Stimulated activated CD8-positive, alpha-beta memory T cell treated with anti-CD3 and anti-CD28 coated beads, Interleukin-2, amount 100 ng/mL, for 48 hours (primary cell): ENCODE measurements around the gene NLRP5.
"Not testable (repeated sequence)": the region's sequence is repeated elsewhere in the genome, so short reads cannot be mapped to it uniquely, and the experiment has no call there.

ENCODE experiments used
- DNase-seq, 2 donors: peaks; one replicate each; pipeline ENCODE4 v3.0.0-alpha.2; 2020; ENCODE audit warnings: low read depth in 2 of 2

Gene NLRP5

GRCh38 chr19:56098731-56099568 lies 112.4 kb downstream of the NLRP5 start:
- DNase-seq = no peak

- DNase-seq = no peak
Measured at GRCh38 chr19:56099638-56100539, 113.3 kb downstream of the NLRP5 start.

DNA sequence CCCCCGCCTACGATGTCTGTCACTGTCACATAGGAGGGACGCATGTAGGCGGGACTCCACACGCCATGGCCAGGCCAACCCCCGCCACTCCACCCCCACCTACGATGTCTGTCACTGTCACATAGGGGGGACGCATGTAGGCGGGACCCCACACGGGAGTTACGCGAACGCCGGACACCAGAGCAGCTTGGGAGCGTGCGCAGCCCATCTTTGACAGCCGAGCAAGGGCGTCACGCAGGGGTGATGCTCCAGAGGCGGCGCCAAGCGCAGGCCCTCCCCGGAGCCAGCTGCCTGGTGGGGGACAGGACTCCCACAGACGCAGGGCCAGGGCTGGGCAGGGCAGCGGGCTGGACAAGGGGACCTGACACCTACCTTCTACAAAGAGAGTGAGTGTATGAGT lies 114.5 kb downstream of the NLRP5 start:
- DNase-seq = no peak

GRCh38 chr19:56101746-56102535 lies 115.4 kb downstream of the NLRP5 start:
- DNase-seq = no peak

GRCh38 chr19:56103027-56103614 lies 116.5 kb downstream of the NLRP5 start:
- no peak for DNase-seq

DNA sequence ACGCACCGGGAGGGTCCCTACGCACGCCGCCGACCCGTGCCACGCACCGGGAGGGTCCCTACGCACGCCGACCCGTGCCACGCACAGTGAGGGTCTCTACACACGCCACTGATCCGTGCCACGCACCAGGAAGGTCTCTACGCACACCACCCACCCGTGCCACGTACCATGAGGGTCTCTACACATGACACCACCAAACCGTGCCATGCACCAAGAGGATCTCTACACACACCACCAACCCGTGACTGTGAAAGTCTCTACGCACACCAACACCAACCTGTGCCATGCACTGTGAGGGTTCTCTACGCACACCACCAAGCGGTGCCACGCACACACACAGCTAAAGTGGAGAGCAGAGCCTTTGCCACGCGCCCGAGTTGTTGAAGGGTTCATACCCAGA lies 117.8 kb downstream of the NLRP5 start:
- no peak for DNase-seq

DNA sequence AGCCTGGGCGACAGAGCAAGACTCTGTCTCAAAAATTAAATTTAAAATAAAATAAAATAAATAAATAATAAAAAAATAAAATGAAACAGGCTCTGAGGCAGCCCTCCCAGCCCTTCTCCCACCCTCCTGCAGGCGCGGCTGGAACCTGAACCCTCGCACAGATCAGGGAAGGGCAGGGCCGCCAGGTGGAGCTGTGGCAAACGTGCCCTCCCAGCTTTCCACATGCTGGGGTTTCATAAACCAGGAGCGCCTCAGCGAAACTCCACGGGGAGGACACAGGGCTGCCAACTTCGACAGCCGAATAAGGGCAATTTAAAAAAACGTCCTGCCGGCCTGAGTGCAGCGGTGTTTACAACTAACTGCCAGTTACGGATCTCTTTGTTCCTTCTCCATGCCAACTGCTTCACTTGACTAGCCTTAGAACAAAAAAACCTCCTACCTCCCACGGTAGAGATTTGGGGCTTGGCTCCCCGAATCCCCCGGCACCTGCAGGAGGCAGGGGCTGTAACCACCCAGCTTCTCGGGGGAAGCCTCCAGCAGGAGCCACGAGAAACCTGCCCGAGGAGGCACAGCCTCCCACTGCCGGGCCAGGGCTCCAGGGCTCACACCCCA lies 118.6 kb downstream of the NLRP5 start:
- DNase-seq = no peak

- not testable (repeated sequence) for DNase-seq
Measured at GRCh38 chr19:56105831-56106396, 119.3 kb downstream of the NLRP5 start.

DNA sequence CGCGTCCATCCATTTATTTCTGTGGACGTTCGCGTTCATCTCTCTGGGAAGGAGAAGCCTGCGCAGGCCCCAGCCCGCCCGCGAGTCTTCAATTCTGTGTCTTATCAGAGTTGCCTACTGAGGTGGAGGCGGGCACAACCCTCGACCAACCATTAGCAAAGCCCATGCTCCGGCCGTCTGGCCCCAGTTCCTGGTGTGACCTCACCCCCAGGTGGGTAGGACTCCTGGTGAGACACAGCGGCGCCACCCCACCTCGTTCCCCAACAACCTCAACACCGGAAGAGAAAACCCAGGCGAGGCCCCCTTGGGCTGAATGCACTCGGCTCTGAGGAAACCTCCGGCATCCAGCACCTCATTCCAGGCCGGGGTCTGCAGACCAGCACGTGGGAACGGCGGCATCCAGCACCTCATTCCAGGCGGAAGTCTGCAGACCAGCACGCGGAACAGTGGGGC lies 119.8 kb downstream of the NLRP5 start:
- DNase-seq = no peak

- no peak for DNase-seq
Measured at GRCh38 chr19:56106993-56107392, 120.4 kb downstream of the NLRP5 start.

DNA sequence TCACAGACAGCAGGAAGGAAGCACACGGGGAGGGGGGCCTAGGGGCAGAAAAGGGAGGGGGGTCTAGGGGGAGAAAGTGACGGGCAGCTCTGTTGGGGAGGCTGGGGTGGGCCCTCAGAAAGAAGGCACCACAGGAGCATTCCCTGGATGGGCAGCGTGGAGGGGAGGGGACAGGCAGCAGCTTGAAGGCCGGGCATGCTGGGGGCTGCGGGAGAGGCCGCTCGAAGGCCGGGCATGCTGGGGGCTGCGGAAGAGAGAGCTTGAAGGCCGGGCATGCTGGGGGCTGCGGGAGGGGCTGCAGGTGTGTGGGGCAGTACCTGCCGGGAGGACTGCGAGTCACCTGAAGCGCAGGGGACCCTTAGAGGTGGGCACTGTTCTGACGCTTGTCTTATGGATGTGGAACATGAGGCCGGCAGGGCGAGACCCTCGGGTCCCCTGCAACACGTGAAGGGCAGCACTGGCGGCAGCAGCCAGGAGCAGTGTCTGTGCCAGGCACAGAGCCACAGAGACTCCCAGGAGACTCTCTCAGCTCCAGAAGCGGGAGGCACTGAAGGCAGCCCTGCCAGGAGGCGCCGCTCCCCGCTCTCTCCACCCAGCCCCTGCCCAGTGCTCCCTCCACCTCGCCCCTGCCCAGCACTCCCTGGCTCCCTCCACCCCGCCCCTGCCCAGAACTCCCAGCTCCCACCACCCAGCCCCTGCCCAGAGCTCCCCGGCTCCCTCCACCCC lies 121.2 kb downstream of the NLRP5 start:
- no peak for DNase-seq

DNA sequence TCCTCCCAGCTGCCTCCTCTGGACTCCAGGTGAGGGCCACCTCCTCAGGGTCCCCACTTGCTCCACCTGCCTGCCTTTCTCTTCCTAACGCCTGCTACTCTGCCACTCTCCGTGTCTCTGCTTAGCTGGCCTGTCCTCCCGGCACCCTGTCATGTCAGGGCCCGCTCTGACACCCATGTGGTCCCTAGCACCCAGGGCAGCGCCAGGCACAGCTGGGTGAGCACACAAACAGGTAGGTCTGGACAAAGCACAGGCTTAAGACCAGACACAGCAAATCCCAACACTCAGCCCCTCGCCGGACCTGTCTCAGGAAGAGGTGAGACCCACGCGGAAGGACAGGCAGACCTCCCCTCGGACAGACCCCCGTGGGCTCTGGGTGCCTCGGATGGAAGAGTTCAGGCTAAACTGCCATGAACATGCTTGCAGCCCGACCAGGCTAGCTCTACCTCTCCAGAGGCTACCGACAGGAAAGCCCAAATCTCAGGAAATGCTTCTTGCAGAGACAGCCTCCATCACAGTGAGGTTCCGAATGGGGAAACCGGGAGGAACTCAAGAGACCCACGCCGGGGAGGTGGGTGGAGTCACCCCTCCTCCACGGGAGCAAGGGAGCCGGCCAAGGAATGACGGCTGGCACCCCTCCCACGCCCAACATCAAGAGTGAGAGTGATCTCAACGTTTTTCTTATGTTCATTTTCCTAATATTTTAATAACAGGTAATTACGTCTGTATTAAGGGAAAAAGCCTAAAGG lies 122.0 kb downstream of the NLRP5 start:
- no peak for DNase-seq

GRCh38 chr19:56109226-56109625 lies 122.7 kb downstream of the NLRP5 start:
- no peak for DNase-seq

DNA sequence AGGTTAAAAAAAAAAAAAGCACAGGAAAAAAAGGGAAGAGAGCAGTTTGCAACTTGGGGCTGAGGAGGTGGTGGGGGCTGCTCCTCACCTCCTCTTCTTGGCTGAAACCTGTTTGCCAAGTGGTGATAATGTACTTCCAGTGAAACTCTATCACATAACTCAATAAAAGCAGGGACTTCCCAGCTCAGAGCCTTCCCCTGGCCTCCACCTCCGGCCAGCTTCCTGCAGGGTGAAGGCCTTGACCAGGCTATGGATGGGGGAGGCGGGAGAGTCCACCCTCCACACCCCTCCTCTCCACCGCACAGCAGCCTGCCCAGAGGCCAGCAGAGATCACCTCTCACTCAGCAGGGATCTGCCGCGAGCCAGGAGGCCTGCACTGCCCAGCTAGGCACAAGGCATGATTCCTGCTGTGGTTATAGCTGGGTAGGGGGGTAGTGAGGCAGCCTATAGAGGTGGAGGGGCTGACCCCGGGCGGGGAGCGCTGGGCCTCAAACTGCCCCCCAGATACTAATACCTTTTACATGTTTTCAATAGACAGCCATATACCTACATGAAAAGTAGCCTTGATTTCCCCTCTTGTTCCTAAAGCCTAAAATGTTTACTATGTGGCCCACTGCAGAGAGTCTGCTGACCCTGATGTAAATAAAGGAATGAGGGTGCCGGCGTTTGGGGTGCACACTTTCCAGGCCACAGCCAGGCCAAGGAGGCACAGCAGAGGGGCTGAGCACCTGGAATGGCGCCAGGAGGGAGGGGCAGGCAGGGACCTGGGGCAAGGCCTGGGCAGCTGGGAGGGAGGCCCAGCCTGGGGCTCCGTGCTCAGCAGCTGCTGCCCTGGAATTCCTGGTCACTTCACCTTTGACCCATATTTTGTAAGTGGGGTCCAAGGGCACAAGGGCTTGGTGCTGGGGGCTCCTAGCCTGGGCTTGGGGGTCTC lies 124.2 kb downstream of the NLRP5 start:
- DNase-seq = no peak
